Activated CD4-positive, CD25-positive, alpha-beta regulatory T cell (primary cell): ENCODE measurements around the gene MYO10.
"Not testable (repeated sequence)": the region's sequence is repeated elsewhere in the genome, so short reads cannot be mapped to it uniquely, and the experiment has no call there.

ENCODE experiments used
- DNase-seq, 4 experiments: peaks; one replicate each; lab custom pipeline; 2025; lab: John Stamatoyannopoulos, UW

MYO10 gene

DNA sequence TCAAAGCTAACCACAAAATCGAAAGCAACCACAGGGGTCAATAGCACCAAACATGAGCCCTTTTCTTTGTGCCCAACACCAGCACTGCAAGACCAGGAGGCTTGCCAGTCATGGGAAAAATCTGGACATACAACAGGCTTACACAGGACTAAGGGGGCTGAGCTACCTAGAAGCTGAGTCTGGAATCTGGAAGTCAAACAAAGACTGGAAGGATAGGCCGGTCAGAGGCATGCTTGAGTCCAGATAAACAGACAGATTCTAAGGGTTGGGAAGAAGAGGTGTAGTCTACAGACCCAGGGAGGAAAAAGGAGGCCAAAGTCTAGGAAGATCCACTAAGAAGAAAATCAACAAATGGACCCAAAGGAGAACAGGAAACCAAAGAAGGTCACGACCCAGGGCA is 73.3 kb downstream of the MYO10 start:
- DNase-seq = no peak

DNA sequence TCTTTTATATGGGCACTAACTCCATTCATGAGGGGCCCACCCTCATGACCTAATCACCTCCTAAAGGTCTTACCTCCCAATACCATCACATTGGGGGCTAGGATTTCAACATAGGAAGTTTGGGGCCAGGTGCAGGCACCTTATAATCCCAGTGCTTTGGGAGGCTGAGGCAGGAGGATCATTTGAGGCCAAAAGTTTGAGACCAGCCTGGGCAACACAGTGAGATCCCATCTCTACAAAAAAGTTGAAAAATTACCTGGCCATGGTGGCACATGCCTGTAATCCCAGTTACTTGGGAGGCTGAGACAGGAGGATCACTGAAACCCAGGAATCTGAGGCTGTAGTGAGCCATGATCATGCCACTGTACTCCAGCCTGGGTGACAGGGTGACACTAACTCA is 76.7 kb downstream of the MYO10 start:
- DNase-seq = no peak

DNA sequence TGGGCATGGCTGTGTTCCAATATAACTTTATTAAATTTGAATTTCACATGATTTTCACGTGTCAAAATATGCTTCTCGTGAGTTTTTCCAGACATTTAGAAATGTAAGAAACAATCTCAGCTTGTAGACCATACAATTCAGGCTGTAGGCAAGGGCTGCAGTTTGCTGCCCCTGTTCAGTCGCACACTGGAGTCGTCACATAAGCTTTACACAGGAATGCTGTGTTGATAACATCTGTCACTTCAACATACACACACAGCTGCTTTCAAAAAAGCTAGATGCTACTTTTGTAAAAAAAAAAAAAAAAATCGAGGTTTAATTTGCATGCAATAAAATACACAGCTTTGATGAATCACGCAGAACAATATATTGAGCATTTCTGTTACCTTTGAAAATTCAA is 77.9 kb downstream of the MYO10 start:
- DNase-seq = no peak

DNA sequence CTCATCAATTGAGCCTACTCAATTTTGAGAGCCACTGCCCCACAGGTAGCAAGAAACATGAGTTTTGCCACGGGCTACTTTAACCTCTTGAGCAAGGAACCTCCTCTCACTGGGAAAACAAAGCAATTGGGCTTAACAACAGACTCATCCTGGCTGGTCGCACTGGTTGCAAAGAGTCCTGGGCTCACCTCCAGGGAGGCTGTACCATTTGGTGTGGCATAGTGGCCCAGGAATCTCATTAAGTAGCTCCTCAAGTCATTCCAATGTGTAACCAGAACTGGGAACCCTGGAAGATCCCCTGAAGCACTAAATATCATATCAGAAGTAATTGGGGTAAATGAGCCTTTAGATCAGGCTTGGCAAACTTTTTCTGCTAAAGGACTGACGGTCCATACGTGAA is 78.5 kb downstream of the MYO10 start:
- DNase-seq = no peak

DNA sequence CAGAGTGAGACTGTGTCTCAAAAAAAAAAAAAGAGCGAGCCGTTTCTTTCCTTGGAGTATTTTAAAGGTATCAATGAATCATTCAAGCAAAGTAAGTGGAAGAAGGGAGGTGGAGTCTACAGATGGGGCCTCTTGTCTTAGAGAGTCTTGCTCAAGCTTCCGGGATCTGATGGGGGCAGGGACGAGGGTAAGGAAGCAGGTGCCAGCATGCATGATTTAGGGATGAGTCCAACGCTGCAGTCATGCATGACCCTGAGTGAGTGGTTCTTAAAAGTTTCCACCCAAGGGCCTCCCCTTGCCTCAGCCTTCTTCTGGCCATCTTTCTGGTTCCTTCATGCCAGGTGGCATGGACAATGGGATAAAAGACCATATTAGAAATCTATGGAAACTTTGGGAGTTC is 79.6 kb downstream of the MYO10 start:
- no peak for DNase-seq

DNA sequence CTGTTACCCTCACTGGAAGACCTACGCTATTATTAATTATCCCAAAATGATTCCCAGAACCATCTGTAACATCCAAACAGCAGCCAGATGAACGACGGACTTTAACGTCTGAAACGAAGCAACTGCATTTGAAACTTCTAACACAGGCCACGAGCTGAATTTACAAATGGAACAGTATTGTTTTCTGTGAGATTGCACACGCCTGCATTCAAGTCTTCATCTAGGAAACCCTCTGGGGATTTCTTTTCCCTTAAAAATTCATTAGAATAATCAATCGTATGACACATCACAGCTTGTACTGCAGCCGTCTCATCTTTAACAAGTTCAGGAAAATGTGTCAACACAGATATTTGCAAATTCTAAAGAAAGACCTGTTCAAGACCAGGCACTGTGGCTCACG is 80.2 kb downstream of the MYO10 start:
- DNase-seq = no peak

DNA sequence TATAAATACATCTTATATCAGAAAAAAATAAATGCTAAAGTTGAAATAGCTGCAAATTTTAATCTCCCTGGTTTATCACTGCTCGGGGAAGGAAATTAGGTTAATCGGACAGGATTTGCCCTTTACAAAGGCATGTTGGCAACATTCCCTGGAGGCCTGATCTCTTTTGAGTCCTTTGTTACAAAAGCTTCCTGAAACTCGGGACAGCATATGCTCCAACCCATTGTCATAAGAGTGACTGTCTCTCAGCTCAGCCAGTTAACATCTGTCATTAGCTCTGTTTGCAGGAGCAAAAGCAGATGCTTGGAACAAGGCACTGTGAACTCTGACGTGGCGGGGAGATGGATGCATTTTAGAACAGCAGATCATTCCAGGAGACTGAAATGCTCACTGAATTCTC is 80.6 kb downstream of the MYO10 start:
- no peak for DNase-seq

DNA sequence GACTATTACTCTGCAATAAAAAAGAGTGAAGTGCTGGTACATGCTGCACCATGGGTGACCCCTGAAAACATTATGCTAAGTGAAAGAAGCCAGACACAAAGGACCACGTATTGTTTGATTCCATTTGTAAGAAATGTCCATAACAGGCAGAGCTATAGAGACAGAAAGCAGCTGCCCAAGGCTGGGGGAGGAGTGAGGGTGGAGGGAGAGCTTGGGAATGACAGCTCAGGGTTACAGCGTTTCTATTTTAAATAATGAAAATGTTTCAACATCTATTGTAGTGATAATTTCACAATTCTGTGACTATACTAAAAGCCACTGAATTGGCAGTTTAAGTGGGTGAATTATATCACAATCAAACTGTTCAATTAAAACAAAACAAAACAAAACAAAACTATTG is 81.7 kb downstream of the MYO10 start:
- no peak for DNase-seq

DNA sequence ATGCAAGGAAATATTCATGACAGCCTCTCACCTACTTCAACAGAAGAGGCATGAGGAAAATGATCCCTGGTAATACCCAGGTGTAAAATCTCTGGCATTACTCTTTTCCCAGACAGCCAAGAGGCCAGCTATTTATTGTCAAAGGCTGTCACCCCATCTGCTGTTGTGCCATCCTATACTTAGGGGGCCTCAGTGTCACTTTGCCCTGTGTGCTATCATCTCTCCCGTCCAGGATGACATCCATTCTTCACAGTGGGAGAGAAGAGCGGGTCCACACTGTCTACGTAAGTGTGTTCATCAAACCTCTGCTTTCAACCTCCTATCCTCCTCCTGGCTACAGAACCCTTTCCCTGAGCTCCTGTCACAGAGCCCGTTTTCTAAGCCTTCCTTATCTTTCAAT is 82.6 kb downstream of the MYO10 start:
- no peak for DNase-seq

DNA sequence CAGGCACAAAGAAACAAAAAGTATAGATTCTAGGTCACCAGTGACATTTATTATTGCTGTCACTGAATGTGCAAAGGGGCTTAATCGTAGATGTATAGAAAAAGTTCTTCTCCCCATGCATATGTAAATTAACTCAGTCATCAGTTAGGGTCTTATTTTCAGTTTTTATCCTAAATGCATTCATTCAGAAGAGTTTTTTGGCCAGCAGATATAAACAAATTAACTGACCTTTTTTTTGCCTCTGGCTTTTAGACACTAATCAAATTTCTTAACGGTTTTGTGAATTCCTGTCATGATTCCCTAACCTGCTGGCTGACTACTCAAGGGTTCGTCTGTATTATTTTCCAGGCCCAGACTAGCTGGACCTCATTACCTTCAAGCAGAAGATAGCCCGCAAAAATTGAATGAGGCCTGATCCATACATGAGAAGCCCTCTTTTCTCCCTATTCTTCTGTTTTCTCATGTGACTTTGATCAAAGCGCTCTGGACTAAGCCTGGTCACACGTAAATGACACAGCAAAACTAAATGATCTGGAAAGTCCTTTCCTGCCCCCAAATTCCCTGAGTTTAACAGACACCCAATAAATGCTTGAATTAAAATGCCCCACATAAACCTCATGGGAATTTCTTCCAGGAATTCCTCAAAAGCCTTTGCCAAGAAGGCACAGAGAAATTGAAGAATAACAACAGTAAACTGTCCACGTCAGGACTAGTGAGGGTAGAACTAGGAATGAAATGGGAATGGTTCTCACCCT is 83.7 kb downstream of the MYO10 start:
- no peak for DNase-seq

DNA sequence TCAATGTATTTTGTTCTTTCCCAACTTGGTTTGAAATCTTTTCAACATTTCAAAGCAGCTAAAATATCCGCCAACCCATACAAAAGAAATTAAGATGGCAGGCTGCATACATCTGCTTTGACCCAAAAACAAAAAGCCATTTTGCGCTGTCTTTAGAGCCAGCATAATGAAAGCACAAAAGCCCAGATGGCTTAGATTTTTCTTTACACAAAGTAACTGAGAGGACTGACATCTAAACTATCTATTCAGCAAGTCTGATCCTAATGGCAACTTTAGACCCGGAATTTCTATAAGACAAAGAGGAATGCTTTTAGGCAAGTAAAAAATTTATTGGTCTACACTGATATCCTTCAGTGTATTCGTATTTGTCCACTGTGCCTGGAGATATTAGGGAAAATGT is 86.3 kb downstream of the MYO10 start:
- no peak for DNase-seq

DNA sequence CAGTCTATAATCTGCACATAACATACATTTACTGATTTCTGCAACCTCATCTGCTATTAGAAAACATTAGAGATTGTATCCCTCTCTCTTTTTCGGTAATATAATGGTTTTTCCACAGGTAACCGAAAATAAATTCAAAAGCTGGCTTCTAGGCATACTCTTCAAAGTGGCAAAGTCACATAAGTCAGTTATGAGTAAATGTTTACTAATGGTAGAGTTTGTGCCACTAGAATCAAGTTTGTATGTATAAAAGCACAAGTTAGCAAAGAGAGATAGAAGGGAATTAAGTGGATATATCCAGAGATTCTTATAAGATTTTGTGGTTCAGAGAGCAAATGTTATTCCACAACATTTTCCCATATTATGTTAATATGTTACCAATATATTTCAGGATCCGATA is 86.9 kb downstream of the MYO10 start:
- no peak for DNase-seq

DNA sequence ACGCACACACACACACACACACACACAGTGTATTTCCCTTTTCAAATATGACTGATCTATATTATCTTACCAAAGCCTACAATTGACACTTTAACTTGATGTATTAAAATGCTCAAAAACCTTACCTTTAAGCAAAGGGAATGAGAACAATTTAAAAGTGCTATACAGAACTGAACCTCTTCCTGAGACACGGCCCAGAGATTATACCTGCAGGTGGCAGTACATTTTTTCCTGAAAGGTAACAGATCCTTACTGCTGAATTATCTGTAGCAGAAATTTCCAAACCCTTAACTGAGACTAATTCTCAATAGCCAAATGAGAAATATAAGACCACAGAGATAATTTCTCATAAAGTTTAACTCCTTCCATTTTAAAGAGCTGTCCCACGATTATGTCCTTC is 91.1 kb downstream of the MYO10 start:
- no peak for DNase-seq

DNA sequence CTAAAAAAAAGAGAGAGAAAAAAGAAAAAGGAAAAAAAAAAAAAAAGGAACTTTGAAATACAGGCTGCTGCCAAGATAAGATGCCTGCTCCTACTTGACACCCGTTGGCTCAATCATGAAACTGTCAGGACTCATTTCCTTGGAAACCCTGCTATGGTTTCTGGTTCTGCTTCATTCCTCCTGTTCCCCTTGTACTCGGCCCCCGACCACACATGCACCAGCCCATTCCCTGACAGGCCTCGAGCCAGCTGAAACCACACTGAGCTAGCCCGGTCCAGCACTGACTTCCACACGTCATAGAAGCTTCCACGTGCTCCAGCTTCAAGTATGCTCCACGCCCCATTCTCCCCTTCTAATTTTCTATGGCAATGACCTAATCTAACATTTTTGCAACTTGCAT is 93.2 kb downstream of the MYO10 start:
- DNase-seq = no peak

DNA sequence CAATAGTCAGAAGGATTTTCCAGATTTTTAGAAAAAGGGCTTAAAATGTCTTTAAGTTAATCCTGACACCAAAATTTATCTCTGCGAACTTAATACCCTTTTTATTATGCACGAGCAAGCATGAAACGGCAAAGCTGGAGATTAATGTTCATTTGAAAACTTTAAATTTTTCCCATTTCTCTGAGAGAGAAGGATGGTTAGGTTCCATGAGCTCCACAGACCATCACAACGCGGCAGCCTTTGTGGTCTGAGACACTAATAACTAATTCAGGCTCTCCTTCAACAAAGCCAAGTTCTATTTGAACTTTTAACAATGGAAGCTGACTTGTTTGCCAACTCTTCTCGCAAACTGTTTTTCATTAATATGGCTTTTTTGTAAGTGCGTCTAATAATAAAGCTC is 94.7 kb downstream of the MYO10 start:
- no peak for DNase-seq

DNA sequence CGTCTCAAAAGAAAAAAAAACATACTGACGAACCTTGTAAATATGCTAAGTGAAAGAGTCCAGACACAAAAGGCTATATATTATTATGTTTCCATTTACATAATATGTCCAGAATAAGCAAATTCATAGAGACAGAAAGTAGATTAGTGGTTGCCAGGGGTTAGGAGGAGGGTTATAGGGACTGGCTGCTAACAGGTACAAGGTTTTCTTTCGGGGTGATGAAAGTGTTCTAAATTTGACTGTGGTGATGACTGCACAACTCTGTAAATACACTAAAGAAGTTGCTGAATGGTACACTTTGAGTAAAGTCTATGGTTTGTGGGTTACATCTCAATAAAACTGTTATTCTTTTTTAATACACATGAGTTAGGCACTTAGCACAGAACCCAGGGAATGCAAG is 98.8 kb downstream of the MYO10 start:
- no peak for DNase-seq

DNA sequence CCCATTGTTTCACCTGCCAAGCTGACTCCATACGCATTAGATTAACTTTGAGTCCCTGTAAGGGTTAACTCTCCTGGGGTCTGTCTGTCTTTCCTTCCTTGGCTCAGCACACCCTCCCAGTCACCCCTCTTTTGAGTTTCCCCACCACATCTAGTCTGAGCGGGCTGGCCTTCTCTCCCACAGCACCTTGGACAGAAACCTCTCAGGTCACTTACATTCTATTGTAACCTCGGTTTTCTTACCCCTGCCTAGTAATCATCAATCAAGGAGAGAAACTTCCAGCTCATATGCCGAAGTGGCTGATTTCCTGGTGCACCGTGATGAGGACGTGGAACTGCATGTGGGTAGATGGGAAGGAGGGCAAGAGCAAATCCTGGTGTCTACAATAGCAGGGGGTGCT is 102.1 kb downstream of the MYO10 start:
- no peak for DNase-seq

DNA sequence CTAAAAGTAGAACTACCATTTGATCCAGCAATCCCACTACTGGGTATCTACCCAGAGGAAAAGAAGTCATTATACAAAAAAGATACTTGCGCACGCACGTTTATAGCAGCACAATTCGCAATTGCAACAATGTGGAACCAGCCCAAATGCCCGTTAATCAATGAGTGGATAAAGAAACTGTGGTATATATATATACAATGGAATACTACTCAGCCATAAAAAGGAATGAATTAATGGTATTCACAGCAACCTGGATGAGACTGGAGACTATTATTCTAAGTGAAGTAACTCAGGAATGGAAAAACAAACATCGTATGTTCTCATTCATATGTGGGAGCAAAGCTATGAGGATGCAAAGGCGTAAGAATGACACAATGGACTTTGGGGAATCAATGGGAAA is 104.8 kb downstream of the MYO10 start:
- DNase-seq = not testable (repeated sequence)

DNA sequence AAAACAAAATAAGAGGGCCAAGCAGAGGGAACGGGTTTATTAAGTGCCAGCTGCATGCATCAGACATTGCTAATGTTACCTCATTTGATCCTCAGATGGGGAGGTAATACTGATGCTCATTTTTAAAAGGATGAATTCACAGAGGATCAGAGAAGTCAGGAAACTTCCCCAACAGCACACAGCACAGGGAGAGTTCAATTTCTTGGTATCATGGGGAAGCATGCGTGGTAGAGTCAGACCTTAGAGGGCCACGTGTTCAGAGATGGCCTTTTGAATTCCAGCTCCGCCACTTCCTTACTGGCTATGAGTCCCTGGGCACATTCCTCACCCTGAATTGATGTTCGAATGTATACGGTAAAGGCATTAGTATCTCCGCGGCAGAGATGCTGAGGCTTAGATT is 108.3 kb downstream of the MYO10 start:
- DNase-seq = no peak

DNA sequence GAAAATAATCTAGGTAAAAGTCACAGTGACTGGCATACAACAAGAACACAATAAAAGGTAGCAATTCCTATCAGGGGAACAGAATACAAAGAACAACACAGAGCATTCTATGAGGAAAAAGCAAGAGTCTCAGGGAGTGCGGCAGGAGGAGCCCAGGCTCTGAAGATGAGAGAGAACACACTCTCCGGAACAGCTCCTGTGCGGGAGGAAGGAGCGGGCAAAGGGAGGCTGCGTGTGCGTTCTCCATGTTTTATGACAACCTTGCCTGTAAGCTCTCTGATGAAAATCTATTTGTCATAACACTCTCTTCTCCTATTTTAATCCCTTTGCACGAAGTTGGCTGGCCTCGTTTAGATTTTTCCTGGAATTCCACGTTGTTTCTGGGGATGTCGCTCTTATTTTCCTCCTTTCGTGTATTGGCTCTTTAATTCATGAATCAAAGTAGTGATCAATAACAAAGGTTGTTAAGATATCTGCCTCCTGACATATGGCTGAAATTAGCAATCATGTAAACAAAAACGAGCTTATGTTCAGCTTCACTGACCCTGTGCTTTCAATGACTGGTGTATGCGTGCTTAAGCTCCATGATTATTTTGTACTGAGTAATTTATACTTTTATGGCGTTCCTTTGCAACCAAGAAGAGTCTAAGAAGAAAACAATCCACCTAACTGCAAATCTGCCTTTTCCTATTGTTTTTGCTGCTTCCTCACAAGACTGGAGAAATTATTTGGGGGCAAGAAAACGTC is 109.5 kb downstream of the MYO10 start:
- no peak for DNase-seq

DNA sequence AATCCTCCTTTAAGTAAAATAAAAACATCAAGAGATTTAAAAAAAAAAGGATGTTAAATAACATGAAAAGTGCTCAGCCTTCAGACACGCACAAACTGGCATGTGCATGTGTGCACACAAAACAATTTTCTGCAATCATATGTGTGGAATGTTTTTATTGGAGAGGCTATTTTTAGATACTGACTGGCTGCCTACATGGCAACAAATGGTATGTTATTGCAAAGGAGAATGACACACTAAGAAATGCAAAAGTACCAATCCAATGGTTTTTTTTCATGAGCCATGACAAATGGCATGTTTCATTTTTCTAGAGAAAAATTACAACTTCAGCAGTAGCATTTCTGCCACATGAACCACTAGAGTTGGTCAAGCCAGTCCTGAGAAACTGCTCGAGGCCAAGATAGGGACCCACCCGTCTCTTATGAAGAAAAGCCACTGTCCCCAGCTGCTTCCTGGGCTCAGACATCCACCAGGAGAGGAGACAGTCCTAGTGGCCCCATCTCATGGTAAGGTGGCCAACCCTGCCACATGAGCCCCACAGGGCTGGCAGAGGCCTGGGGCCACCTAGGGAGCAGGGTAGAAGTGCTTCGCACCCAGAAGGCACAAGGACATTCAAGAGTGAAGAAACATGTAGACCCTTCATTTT is 116.4 kb downstream of the MYO10 start:
- DNase-seq = no peak

DNA sequence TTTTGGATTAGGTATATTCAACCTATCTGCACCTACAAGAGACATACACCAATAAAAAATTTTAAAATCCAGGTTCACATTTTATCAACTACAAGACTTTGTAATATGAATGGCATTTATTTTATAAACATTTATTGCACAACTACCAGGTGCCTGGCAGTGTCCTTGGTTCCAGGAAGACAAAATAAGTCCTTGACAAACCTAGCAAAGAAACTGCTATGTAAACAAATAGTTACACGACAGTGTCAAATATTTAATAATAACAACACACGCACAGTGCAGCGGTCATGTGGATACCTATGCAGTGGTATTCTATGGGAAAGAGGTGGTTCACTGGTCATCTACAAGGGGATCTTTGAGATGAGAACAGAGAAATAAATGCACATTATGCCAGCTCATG is 120.7 kb downstream of the MYO10 start:
- no peak for DNase-seq

DNA sequence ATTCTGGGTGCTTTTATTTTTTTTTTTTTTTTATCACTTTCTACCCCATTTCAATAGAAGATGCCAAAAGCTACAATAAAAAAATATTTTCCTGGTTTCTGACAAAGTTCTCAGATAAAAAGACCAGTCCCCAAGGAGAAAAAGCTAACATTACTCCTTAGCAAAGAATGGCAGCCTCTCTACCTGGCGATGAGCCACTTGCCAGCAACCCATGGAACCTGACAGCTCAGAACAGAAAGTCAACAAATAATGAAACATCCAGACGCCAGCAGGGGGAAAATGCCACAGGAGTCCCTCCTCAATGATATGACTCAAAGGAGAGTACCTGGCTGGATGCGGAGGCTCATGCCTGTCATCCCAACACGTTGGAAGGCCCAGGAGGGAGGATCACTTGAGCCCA is 123.2 kb downstream of the MYO10 start:
- no peak for DNase-seq
